Activated CD4-positive, alpha-beta T cell treated with anti-CD3 and anti-CD28 coated beads, Interleukin-2, Interleukin-6, amounts not matched to agents 100 ng/mL and 50 ng/mL, durations not matched to agents 16 hours and 8 hours (primary cell): ENCODE results near the gene LETM1.

Experiments
- DNase-seq: peaks from one replicate; pipeline ENCODE4 v3.0.0-alpha.2; 2020

Gene LETM1

DNA sequence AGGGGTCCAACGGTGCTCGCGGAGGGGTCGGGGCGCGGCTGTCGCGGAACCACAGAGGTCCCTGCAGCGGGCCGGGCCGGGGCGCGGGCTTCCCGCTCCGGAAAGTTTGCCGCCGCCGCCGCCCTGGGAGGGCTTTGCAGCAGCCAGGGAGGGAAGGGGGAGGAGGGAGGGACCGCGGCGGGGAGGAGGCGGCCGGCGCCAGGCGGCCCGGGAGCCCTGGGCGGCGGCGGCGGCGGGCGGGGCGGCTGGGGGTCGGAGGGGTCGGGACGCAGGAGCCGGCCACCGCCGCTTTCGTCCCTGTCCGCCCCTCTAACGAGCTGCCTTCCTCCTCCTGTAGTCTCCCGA lies 62.5 kb downstream of the LETM1 start:
- peak; percentile 44 for DNase-seq

DNA sequence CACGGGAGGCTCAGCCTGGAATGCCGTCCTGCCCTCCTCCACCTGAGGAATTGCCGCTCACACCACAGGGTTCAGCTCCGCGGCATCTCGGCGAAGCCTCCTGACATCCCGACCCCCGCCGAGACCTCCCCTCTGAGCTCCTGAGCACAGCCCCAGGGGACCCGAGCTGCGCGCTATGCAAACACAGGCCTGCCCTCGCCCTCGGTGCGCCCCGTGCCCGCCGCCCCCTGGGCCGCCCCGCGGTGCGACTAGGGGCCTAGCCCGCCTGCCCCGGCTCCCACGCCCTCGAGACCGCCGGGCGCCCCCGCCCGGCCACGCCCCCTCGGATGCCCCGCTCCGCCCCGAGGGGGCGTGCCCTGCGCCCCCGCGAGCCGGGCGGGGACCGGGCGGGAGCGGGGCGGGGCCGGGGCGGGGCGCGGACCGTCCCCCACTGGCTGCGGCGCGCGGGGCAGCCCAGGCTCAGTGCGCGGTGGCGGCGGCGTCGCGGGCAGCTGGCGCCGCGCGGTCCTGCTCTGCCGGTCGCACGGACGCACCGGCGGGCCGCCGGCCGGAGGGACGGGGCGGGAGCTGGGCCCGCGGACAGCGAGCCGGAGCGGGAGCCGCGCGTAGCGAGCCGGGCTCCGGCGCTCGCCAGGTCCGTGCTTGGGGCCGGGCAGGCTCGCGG lies 63.0 kb downstream of the LETM1 start, which contains the start of gene FGFR3:
Gene FGFR3 (plus strand): TSS at position 462 of the 664 bp plus-strand sequence. CDS start 642 bp downstream, outside the sequence.
- peak; percentile 37 for DNase-seq

DNA sequence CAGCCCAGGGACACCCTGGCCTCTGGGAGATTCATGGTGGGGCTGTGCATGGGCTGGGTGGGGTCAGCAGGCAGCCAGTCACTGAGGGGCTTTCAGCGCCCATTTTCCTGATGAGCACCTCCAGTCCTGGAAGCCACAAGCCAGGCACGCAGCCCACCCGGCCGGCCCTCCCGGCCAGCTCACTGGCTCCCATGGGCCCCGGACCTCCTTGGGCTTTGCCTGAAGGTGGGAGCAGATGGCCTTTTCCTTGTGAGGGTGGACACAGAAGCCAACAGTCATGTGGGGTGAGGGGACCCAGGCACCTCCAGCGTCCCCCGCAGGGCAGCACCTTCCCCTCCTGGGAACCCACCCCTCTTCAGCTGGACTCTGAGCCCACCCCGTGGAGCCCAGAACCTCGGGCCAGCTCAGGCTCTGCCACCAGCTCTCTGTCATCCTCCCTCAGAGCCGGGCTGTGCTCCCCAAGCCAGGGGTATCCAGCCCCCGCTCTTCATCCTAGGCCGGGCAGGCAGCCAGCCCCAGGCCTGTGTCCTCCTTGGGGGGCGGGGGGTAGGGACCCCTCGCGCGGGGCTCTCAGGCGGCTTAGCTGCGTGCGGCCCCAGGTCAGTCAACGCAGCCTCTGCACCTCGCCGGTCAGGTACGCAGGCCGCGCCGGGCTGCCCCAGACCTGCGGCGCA lies 63.7 kb downstream of the LETM1 start:
- no peak for DNase-seq

DNA sequence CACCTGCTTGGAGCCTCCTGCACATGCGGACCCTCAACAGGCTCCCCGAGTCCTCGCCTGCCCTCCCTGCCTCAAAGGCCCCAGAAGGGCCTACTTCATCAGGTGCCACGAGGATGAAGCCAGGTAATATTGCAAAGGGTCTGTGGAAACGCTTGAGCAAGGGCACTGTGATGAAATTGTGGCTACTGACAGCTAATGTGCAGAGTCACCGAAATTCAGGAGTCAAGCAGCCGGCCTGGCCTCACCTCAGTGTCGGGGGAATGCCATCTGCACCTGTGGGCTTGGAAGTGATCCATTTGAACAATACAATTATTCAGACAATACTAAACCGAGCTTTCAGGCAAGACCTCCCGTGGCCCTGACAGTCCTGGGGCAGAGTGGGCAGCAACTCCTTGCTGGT lies 66.0 kb downstream of the LETM1 start:
- DNase-seq, result no peak

GRCh38 chr4:1789552-1789951 lies 66.4 kb downstream of the LETM1 start:
- no peak for DNase-seq

DNA sequence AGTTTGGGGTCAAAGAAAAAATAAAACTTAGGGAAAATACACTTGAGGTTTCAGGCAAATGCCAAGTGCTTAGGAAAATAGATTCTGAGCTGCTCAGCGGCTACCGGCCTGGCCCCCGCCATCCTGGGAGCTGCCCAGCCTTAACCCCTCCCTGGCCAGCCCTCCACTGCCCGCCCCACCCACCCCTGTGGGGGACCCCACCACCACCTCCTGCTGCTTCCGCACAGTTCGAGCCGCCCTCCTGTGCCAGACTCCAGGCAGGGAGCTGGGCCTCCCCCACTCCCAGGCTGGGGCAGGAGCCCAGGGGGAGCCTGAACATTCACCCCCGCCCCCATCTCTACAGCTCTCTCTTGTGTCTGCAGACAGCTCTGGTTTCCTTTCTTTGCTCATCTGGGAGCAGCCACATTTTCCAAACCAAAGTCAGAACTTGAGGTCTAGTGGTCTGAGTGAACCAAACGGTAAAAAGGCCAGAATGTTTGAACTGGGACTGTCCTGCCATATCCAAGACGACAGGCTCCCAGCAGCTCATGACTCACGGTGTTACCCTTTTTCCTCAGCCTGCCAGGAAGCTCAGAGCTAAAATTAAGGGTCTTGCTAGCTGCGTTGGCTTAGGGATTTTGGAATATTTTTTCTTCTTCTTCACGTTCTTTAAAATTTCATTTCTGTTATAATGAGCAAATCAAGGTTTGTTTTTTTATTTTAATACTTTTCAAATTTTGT lies 67.5 kb downstream of the LETM1 start:
- DNase-seq, result no peak

DNA sequence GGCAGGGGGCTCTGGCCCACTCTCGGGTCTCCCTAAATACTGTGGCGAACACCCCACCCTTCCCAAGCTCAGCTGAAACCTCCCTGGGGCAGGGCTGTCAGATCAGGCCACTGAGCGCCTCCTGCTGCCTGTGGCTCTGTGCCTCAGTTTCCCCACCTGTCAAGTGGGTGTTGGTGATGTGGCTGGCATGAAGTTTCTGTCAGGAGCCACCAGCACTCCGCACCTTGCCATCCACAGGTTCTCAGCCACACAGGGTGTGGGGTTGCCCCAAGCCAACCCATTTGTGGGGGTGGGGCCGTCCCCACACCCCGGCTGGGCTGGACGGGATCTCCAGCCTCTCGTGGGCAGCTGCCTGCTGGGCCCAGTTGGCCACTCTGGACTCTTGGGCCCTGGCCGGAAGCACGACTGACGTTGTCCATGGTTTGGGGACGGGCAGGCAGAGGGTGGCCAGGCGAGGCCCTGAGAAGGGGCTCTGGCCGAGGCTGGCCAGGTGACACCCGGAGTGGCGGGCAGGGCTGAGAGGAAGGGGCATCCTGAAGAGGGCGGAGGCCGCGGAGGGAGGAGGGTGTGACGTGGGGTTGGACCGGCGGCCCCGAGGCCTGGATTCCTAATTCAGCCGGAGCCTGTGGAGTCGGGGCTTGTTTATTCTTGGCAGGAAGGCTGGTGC lies 68.4 kb downstream of the LETM1 start:
- no peak for DNase-seq

DNA sequence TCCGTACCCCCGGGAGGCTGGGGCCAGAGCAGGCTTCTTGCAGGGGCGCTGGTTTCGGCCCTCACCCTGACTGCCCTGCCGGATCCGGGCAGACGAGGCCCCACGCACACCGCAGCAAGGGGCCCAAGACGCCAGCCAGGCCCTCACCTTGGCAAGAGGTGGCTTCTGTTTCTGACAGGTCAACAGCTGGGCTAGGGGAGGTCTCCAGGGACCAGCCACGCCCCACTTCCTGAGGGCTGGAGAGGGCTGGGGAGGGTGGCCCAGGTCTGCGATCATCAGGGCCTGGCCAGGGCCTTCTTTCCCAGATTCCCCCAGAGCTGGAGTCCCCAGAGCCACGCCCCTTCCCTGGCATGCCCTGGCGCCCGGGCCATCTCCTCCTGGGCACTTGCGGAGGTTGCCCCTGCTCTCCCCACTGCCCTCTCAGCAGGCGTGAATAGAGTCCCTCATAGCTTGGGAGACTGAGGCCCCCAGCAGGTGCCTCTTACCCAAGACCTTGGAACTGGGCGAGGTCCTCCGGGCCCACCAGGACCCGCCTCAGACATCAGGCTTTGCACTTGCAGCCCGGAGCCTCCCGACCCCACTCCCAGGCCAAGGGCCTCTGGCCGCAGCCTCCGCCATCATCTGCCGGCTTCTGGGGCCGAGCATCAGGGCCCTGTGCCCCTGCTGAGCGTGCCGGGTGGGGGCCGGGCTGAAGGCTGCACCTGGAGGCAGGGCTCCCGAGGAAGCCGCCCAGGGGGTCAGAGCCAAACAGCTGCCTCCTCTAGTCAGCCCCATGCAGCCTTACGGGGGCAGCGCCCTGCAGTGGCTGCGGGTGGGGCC lies 69.2 kb downstream of the LETM1 start:
- no peak for DNase-seq

GRCh38 chr4:1785592-1785991 lies 70.4 kb downstream of the LETM1 start:
- no peak for DNase-seq

DNA sequence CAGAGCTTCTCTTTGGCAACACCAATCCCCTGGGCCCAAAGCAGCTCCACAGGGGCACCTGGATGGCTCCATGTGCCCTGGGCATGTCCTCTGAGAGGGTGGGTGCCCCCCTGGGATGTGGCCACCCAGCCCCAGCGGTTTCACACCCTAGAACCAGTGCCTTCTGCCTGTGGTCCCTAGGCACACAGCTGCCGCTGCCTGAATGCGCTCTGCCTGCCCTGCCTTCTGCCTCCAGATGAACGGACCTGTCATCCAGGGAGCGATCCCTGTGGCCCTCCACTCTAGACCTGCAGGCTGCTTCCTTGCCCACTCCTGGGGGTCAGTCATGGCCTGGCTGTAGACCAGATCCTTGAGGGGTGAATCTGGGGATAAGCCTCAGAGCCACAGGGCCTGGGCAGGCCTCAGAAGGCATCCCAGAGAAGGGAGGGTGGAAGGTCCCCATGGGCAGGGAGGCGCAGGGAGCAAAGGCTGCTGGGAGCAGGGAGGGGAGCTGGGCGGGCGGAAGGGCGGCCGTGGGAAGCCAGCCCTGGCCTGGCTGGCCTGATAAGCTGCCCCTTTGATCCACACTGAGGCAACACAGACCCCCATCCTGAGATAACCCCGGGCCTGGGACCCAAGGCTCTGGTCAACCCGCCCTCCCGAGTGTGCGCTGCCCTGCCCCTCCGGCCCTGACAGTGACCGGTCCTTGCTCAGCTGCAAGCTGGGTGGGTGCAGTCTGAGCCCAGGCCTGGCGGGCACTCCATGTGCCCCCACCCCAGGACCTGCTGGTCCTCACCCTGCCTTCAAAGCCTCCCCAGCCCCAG lies 71.0 kb downstream of the LETM1 start:
- DNase-seq, result no peak

DNA sequence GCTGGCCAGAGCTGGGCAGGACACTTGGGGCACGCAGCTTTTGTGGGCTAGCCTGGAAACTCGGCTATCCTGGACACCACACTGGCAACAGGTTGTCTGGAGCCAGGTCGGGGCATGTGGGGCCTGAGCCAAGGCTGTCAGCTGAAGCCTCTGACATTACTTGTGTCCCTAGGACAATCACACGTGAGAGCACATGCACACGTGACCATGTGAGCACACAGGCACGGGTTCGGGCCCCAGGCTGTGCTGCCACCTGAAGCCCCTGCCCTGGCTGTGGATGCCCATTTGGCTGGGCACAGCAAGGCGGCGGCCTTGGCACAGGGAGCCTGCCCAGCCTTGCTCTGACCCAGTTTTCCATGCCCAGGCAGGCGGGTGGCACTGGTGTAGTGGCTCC lies 71.6 kb downstream of the LETM1 start:
- DNase-seq, result no peak

DNA sequence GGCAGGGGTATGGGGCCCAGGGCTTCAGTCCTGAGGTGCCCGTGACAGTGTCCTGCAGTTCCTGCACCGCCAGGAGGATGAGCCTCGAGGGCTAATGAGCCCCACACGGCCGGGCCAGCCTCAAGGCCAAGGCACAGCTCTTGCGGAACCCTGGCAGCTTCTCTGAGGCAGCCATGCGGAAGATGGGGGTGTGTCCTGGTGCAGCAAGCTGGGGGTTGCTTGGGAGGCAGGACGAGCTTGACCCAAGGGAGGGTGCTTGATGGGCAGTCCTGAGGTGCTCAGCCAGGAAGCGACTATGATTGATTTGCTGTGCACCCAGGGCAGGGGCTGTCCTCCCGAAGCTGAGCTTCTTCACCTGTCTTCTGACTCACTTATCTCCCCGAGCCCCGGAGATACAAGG lies 72.0 kb downstream of the LETM1 start:
- no peak for DNase-seq

DNA sequence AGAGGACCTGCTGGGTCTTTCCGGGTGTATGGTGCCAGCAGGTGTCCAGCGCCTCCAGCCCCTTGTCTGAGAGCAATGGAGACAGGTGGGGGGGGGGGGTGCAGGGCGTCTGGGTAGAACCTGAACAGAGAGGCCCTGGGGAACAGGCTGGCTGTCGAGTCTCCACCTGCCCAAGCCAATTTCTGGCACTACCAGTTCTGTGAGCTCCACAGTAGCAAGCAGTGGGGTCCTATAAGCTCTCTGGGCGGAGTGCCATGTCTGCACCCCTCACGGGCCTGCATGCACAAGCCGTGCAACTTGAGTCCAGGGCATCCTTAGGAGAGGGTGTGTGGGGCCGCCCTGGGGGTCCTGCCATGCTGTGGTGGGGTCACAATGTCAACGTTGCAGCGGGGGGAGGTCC lies 72.9 kb downstream of the LETM1 start:
- no peak for DNase-seq

DNA sequence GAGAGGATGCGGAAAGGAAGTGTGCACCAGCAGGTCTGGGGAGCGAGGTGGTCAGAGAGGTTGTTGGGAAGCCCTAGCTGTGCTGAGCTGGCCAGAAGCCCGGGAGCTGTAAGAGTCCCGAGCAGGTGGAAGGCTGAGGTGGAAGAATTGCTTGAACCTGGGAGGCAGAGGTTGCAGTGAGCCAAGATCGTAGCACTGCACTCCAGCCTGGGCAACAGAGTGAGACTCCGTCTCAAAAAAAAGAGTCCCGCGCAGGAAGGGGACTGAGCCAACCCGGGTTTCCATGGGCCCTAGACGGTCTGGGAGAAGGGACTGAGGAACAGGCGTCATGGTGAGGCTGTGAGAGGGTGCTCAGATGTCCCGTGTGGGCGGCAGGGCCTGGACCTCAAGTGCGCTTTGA lies 75.5 kb downstream of the LETM1 start:
- no peak for DNase-seq

- DNase-seq, result no peak
Observed at GRCh38 chr4:1779588-1780382, 76.2 kb downstream of the LETM1 start.

DNA sequence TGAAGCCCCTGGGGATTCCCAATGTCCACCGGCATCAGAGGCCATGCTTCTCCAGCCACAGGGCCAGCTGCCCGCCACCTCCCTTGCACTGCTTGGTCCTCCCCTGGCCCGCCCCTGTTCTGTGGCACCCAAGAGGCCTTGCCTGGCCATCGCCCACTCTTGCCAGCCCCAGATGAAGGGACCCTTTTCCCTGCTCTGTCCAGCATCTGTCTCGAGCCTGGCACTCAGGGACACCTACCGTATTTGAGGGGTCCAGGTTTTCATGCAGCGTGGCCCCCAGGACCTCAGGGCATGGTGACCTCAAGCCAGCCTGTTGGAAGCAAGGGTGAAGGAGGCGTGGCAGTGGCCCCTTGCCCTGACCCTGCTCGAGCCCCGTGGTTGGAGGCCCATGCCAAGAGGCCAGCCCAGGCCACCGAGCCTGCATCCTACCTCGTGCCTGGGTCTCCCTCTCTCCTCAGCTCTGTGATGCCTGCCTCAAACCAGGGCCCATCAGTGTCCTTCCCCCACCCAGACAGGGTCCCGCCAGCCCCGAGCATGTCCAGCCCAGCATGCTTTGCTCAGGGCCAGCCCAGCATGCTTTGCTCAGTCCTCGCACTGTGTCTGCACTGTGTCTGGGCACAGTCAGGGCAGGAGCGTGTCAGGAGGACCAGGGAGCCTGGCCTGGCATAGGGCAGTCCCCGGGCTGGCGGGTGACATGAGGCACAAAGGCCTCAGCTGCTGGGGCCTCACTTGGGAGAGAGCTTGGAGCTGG lies 77.1 kb downstream of the LETM1 start:
- DNase-seq, result no peak

- DNase-seq, result no peak
Observed at GRCh38 chr4:1777822-1778641, 77.9 kb downstream of the LETM1 start.

DNA sequence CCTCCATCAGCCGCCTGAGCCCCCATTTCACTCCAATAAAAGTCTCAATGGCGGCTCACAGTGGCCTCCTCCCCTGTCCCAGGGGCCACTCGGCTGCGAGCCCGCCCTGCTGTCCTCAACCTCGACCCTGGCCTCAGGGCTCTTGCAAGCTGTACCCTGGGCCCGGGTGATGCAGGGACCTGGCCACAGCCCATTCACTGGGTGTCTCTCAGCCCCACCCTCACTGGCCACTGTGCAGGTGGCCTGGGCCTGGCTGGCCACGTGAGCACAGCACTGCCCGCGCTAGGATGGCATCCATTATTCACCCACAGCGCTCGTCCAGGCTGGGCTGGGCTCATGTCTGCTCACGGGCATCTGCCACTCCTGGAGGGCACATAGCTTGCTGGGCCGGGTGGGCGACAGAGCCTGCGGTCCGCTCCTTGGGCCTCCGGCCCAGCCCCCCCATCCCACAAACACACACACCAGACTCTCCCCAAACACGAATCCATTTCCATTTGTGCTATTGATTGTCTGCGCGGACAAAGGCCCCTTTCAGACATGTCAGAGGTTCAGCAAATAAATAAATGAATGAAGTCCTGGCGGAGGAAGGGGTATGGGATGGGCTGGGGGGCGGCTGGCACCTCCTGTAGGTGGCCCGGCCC lies 79.3 kb downstream of the LETM1 start:
- no peak for DNase-seq
